ENCODE results near the gene OPCML. TPM values are rescaled to one million over a fixed set of nuclear protein-coding genes. Genes with fewer than 3 reads are reported as not detected.
A peak's percentile ranks its signal among the peaks of the same experiment; 100 is the strongest.

OPCML gene
- total RNA-seq, 1 experiment from 2014 or later = not detected

DNA sequence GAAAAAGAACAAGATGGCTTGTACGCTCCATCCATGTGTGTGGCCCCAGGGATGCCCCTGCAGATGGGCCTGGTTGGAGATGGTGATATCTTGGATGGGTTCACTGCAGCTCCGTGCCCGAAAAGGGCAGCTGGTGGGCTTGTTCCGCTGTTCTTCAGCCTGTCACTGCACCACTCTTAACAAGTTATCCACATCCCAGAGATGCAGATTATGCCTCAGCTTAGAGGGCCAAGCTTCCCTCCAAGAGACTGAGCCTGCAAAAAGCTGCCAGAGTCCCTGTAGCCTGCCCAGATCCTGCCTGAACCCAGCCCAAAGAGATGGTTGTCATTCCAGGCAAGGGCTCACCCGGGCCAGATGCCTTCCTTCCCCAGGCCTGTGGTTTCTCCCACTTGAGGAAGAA lies 308.0 kb downstream of the OPCML start:
- ChIA-PET POLR2A (ENCODE audit: unreplicated experiment) (no interaction called here), CTCF (no interaction called here)
- intact Hi-C loops (cut with micrococcal nuclease) = no loop called here
- no peak overlapping the region for H3K9ac ChIP-seq (ENCODE audit: low read length)
- no peak overlapping the region for H3K27ac ChIP-seq (ENCODE audit: low read length)
- H3K9me2 ChIP-seq (replicated peaks; ENCODE audit: low read length) = no peaks in the 10 kb centered on the region
- no peaks in the 10 kb centered on the region for H3K79me2 ChIP-seq (ENCODE audit: low read length)
- no peaks in the 10 kb centered on the region for H3K36me3 ChIP-seq (ENCODE audit: low read depth, low read length)
- no peak overlapping the region for H3K4me2 ChIP-seq (ENCODE audit: low read length)
- TF ChIP-seq EZH2 (IDR thresholded peaks at IDR 0.05; ENCODE audit: low read length, unreplicated experiment) (no peak), EZH2phosphoT487 (IDR thresholded peaks at IDR 0.05; ENCODE audit: borderline replicate concordance, low read length) (no peak)
- TF ChIP-seq, protein P1, sequence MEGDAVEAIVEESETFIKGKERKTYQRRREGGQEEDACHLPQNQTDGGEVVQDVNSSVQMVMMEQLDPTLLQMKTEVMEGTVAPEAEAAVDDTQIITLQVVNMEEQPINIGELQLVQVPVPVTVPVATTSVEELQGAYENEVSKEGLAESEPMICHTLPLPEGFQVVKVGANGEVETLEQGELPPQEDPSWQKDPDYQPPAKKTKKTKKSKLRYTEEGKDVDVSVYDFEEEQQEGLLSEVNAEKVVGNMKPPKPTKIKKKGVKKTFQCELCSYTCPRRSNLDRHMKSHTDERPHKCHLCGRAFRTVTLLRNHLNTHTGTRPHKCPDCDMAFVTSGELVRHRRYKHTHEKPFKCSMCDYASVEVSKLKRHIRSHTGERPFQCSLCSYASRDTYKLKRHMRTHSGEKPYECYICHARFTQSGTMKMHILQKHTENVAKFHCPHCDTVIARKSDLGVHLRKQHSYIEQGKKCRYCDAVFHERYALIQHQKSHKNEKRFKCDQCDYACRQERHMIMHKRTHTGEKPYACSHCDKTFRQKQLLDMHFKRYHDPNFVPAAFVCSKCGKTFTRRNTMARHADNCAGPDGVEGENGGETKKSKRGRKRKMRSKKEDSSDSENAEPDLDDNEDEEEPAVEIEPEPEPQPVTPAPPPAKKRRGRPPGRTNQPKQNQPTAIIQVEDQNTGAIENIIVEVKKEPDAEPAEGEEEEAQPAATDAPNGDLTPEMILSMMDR (conservative IDR thresholded peaks at IDR 0.05; ENCODE audit: low read depth, low read length) = no peak
- H3K4me1 ChIP-seq (ENCODE audit: insufficient read depth, low read length) = no peaks in the 10 kb centered on the region
- DNase-seq (no peak), ATAC-seq (no peak)
- no peak overlapping the region for H2AFZ ChIP-seq (ENCODE audit: low read length)
- no peak overlapping the region for H3K4me3 ChIP-seq (ENCODE audit: low read length)
- no TSS peak for BruUV-seq (replicated peaks)
- H3K9me3 ChIP-seq (ENCODE audit: low read length) = no peaks in the 10 kb centered on the region
- peaks cover 13% of the 10 kb centered on the region; the same call in 1 of the 2 replicates for H3K27me3 ChIP-seq (ENCODE audit: low read length)
- H4K20me1 ChIP-seq (ENCODE audit: low read length) = no peaks in the 10 kb centered on the region
- H3F3A ChIP-seq (ENCODE audit: low read length, unreplicated experiment) = no peaks in the 10 kb centered on the region

DNA sequence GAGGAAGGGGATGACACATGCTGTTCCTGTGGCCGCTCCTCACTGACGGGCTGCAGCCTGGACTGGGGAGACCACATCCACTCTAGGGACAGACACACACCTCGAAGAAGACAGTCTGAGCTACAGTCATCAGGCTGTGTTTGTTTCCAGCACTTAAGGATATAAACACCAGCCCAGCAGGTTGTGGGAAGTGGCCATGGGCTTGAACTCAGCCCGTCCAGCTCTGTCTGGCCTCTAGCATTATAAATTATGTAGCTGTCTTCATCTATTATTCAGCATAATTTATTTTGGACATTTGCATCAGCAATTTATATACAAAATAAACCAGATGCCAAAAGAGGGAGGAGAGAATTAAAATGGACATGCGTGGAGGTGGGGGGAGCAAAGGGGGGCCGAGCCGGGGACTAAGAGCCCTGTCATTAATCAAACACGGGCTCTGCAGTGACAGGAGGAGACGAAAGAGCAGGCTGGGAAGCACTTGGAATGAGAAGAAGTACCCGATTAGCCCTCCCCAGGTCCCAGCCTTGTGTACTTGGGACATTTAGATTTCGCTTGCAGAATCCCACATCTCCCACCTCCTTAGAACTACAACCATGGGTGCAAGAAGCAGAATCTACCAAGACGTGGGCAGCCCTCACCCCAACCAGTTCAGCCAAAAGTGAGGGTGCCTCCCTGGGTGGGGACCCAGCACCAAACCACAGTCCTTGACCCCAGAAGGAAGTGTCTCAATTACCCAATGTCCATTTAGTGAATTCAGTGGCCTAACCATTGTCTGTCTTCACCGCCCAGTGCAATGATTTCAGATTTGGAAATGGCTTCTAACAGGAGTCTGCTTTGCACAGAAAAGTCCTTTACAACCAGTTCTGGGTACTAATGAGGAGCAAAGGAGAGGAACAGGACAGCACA lies 309.6 kb downstream of the OPCML start:
- Histone ChIP-seq H3K27ac (ENCODE audit: low read length) (no peak overlapping the region), H2AFZ (ENCODE audit: low read length) (no peak overlapping the region), H3K4me1 (ENCODE audit: insufficient read depth, low read length) (no peaks in the 10 kb centered on the region), H3K27me3 (ENCODE audit: low read length) (peaks cover 7% of the 10 kb centered on the region; the same call in 1 of the 2 replicates), H3F3A (ENCODE audit: low read length, unreplicated experiment) (no peaks in the 10 kb centered on the region), H3K9ac (ENCODE audit: low read length) (no peak overlapping the region), H3K4me2 (ENCODE audit: low read length) (no peak overlapping the region), H4K20me1 (ENCODE audit: low read length) (no peaks in the 10 kb centered on the region), H3K9me2 (replicated peaks; ENCODE audit: low read length) (no peaks in the 10 kb centered on the region), H3K79me2 (ENCODE audit: low read length) (no peaks in the 10 kb centered on the region), H3K4me3 (ENCODE audit: low read length) (no peak overlapping the region), H3K36me3 (ENCODE audit: low read depth, low read length) (no peaks in the 10 kb centered on the region), H3K9me3 (ENCODE audit: low read length) (peaks cover 12% of the 10 kb centered on the region; the same call in 1 of the 2 replicates)
- CTCF ChIA-PET = no interaction called here
- intact Hi-C loops (cut with micrococcal nuclease) = no loop called here
- no peak for DNase-seq
- no TSS peak for BruUV-seq (replicated peaks)
- ATAC-seq = no peak
- POLR2A ChIA-PET (ENCODE audit: unreplicated experiment) = no interaction called here
- TF ChIP-seq, protein P1 (conservative IDR thresholded peaks at IDR 0.05; ENCODE audit: low read depth, low read length) = no peak
- TF ChIP-seq EZH2 (IDR thresholded peaks at IDR 0.05; ENCODE audit: low read length, unreplicated experiment) (no peak), EZH2phosphoT487 (IDR thresholded peaks at IDR 0.05; ENCODE audit: borderline replicate concordance, low read length) (no peak)

DNA sequence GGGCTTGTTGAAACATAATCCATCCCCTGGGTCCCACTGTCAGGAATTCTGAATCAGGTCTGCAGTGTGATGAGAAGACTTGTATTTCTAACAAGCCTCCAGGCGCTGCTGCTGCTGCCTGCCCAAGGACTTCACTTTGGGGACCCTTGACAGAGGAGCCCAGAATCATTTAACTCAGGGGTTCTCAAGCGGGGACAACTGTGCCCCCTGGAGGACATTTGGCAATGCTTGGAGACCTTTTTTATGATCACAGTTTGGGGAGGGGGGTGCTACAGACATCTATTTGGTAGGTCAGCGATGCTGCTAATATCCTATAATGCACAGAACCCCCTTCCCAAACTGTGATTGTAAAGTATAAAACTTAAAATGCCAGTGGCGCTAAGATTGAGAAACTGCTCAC lies 312.8 kb downstream of the OPCML start:
- intact Hi-C loops (cut with micrococcal nuclease) = no loop called here
- Histone ChIP-seq H3F3A (ENCODE audit: low read length, unreplicated experiment) (no peaks in the 10 kb centered on the region), H3K36me3 (ENCODE audit: low read depth, low read length) (no peaks in the 10 kb centered on the region; the same call in 1 of the 2 replicates), H3K27ac (ENCODE audit: low read length) (no peak overlapping the region), H3K4me1 (ENCODE audit: insufficient read depth, low read length) (no peaks in the 10 kb centered on the region), H3K9ac (ENCODE audit: low read length) (no peak overlapping the region), H3K4me2 (ENCODE audit: low read length) (no peak overlapping the region), H3K79me2 (ENCODE audit: low read length) (no peaks in the 10 kb centered on the region), H3K9me2 (replicated peaks; ENCODE audit: low read length) (no peaks in the 10 kb centered on the region), H3K27me3 (ENCODE audit: low read length) (0 out of 2 replicates have a peak, but pooled peaks cover 3% of the 10 kb centered on the region), H3K4me3 (ENCODE audit: low read length) (no peak overlapping the region), H4K20me1 (ENCODE audit: low read length) (no peaks in the 10 kb centered on the region), H2AFZ (ENCODE audit: low read length) (no peak overlapping the region), H3K9me3 (ENCODE audit: low read length) (peaks cover 18% of the 10 kb centered on the region; the same call in 1 of the 2 replicates)
- POLR2A ChIA-PET (ENCODE audit: unreplicated experiment) = no interaction called here
- no peak for ATAC-seq
- no peak for DNase-seq
- TF ChIP-seq, protein P1 (conservative IDR thresholded peaks at IDR 0.05; ENCODE audit: low read depth, low read length) = 0 out of 2 replicates have a peak, but pooled peaks have one; percentile 14
- no peak for TF ChIP-seq EZH2 (IDR thresholded peaks at IDR 0.05; ENCODE audit: low read length, unreplicated experiment)
- TF ChIP-seq EZH2phosphoT487 (IDR thresholded peaks at IDR 0.05; ENCODE audit: borderline replicate concordance, low read length) = no peak
- BruUV-seq (replicated peaks) = no TSS peak
- CTCF ChIA-PET = no interaction called here

All from PC-3 (cell line).